GM21367 (cell line): ENCODE data around the gene RAP1B.
A peak's percentile ranks its signal among the peaks of the same experiment; 100 is the strongest.

ENCODE experiments used
- ATAC-seq: cut with Tn5 transposase; IDR thresholded peaks from one replicate; pipeline ENCODE4 v1.9.1; 2021; ENCODE audit not compliant: unreplicated experiment

The RAP1B gene

DNA sequence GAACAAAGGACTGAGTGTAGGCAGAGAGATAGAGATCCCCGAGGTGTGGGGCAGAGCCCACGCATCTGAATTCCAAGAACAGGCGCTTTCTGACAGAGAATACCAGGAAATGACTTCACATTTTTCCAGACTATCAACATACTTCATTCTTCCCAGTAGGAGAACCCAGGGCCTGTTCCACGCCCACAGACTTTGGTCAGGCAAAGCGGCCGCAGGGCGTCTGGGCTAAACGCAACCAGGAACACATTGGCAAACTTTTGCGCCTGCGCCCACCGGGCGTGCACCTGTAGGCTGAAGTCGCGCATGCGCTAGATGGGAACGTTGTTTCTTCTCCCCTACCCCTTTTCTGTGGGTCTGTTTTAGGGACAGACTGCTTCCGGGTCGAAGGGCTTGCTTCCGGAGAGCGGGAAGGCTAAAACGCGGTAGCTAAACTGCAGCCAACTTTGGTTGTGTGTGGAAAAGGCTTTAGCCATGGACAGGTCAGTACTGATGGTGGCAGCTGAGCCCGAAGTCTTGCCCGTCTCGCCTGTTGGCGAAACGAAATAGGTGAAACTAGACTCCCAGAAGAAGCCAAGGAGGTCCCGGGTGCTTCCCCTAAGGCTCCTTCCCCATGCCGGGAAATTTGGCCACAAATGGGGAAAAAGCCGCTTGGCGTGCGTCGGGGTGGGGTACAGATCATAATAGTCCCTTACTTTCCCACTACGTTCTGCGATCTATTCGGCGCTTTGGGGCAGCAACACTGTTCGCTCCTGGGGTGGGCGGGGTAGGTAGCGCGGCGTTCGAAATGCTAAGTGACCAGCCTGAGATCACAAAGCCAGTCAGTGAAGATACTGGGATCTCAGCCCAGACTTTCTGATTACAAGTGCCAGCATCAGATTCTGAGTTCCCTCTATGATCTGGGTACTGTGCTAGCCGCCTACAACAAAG, 76.2 kb downstream of the RAP1B start, which contains the start of gene NUP107:
NUP107 (plus strand) TSS at position 384 of the 927 bp plus-strand sequence; CDS start at position 472, 88 bp downstream.
- peak; percentile 95 for ATAC-seq

DNA sequence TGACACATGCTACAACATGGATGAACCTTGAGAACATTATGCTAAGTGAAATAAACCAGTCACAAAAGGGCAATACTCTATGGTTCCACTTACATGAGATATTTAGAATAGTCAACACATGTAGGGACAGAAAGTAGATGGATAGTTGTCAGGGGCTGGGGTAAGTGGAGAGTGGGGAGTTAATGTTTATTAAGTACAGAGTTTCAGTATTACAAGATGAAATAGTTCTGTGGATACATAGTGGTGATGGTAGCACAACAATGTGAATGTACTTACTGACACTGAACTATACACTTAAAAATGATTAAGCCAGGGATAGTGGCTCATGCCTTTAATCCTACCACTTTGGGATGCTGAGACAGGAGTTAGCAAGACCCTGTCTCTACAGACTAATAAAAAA, 84.8 kb downstream of the RAP1B start:
- no peak for ATAC-seq

DNA sequence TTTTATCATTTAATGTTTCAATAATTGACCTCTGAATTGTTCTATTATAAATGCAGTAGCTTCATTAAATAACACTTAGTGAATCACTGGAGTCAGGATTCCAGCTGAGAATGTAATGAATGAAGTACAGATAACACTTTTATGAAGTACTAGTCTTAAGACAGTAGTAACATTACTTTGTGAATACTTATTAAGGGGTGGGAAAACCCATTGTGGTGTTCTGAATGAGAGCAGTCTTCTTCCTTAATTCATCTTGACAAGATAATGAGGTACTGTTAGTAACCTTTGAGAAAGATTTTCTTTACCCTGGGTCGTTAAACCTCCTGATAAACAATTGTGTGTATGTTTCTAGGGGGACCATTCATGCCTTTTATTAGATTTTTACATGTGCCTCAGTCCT, 88.8 kb downstream of the RAP1B start:
- no peak for ATAC-seq
